ENCODE results near the gene NUCKS1. TPM values are rescaled to one million over a fixed set of nuclear protein-coding genes. Genes with fewer than 3 reads are reported as not detected.

NUCKS1 gene
- total and polyA plus RNA-seq, 2 of the 4 experiments (the other 2 are of a cell fraction): 37.9 to 103 TPM

GRCh38 chr1:205792961-205793673, 43.1 kb upstream of the NUCKS1 start:
- no peak overlapping the region for H3K56ac ChIP-seq (ENCODE audit: extremely low read depth, insufficient read depth, low read length)
- H3K27ac ChIP-seq (ENCODE audit: insufficient read depth, low read length): no peak overlapping the region
- H2BK15ac ChIP-seq (ENCODE audit: low read depth, low read length): no peak overlapping the region
- no peaks in the 10 kb centered on the region for H4K20me1 ChIP-seq (ENCODE audit: insufficient read depth, low read length)
- H2AK5ac ChIP-seq (ENCODE audit: low read depth, low read length): no peak overlapping the region
- intact Hi-C loops (cut with micrococcal nuclease): no loop called here
- no peak overlapping the region for H2AFZ ChIP-seq (replicated peaks; ENCODE audit: low read length, poor library complexity)
- no peaks in the 10 kb centered on the region for H3K79me1 ChIP-seq (ENCODE audit: low read depth in 1 of 2, low read length in 2 of 2)
- H3K18ac ChIP-seq (ENCODE audit: low read depth, low read length): no peak overlapping the region
- ATAC-seq (ENCODE audit: low read depth): no peak
- POLR2A ChIA-PET (ENCODE audit: unreplicated experiment): interaction anchor here (0.5 kb wide), 1 partner anchor 1979 kb away, joined by 3 read pairs; no protein-coding TSS in a partner anchor
- H4K8ac ChIP-seq (ENCODE audit: low read depth in 2 of 2, low read length in 2 of 2): no peak overlapping the region
- no peaks in the 10 kb centered on the region for H3K4me1 ChIP-seq (ENCODE audit: control insufficient read depth, insufficient read depth, low read length)
- no peaks in the 10 kb centered on the region for H3K9me3 ChIP-seq (ENCODE audit: control insufficient read depth, insufficient read depth, low read length)
- H3K36me3 ChIP-seq (ENCODE audit: control insufficient read depth, insufficient read depth, low read length): peaks cover 47% of the 10 kb centered on the region
- H3K23ac ChIP-seq (ENCODE audit: low read depth, low read length): no peak overlapping the region
- no peak overlapping the region for H2BK20ac ChIP-seq (ENCODE audit: low read depth, low read length)
- in situ Hi-C loops (cut with MboI; ENCODE audit: low sequenced_read_pairs): loop anchor here (5.0 to 10.0 kb wide), 3 partner anchors 119 to 312 kb away; no protein-coding TSS in a partner anchor
- H3K4ac ChIP-seq (ENCODE audit: low read depth, low read length): no peak overlapping the region
- no peak overlapping the region for H3K4me3 ChIP-seq (ENCODE audit: insufficient read depth, low read depth, low read length)
- no TSS peak for BruUV-seq (replicated peaks)
- H3K9ac ChIP-seq (ENCODE audit: low read depth, low read length): no peak overlapping the region
- H3K14ac ChIP-seq (replicated peaks; ENCODE audit: low read depth, low read length): no peak overlapping the region
- H2AK9ac ChIP-seq (replicated peaks; ENCODE audit: low read depth, low read length, poor library complexity): no peak overlapping the region
- no peaks in the 10 kb centered on the region for H3K9me1 ChIP-seq (ENCODE audit: insufficient read depth, low read length)
- CTCF ChIA-PET: interaction anchor here (1.2 to 4.5 kb wide), 3 partner anchors 114 to 184 kb away, joined by 3 to 50 read pairs (median 4); no protein-coding TSS in a partner anchor
- 86% methylated on average over 1 of the region's 6 CpGs; no CpG with 5 or more reads in 1 of the 2 experiments for WGBS, 2 experiments (ENCODE audit: extremely low coverage in 2 of 2, insufficient read length in 1 of 2)
- no peak overlapping the region for H2BK120ac ChIP-seq (ENCODE audit: low read depth, low read length)
- H3K4me2 ChIP-seq (ENCODE audit: low read depth, low read length): no peak overlapping the region
- dilution Hi-C loops (cut with HindIII; ENCODE audit: low sequenced_read_pairs, unreplicated experiment): no loop called here
- H2BK5ac ChIP-seq (ENCODE audit: low read depth, low read length, poor library complexity, severe bottlenecking): no peak overlapping the region
- TF ChIP-seq MAZ (IDR thresholded peaks at IDR 0.05; ENCODE audit: borderline replicate concordance, low read depth, low read length): no peak
- TF ChIP-seq CEBPB (IDR thresholded peaks at IDR 0.05; ENCODE audit: low read depth, low read length): no peak
- no peak for TF ChIP-seq SMC3 (IDR thresholded peaks at IDR 0.05; ENCODE audit: low read depth, low read length)
- TF ChIP-seq MAFK (IDR thresholded peaks at IDR 0.05; ENCODE audit: low read depth, low read length): no peak
- no peak for TF ChIP-seq POLR2A (IDR thresholded peaks at IDR 0.05; ENCODE audit: low read depth, low read length)
- no peak for TF ChIP-seq FOS (IDR thresholded peaks at IDR 0.05; ENCODE audit: low read depth, low read length)
- no peak overlapping the region for H4K91ac ChIP-seq (ENCODE audit: insufficient read depth, low read depth, low read length)
- no peak for DNase-seq
- no peak overlapping the region for H4K5ac ChIP-seq (ENCODE audit: low read depth, low read length)
- H3K27me3 ChIP-seq (ENCODE audit: control insufficient read depth, insufficient read depth, low read length): no peaks in the 10 kb centered on the region

All from IMR-90 (cell line).